ENCODE measurements around the gene RAPH1. TPM values are rescaled to one million over a fixed set of nuclear protein-coding genes. Genes with fewer than 3 reads are reported as not detected.
"Not testable (repeated sequence)": the region's sequence is repeated elsewhere in the genome, so short reads cannot be mapped to it uniquely, and the experiment has no call there.

Gene RAPH1
- total RNA-seq, 2 experiments from 2014 or later, result 0.16 to 1.1 TPM

DNA sequence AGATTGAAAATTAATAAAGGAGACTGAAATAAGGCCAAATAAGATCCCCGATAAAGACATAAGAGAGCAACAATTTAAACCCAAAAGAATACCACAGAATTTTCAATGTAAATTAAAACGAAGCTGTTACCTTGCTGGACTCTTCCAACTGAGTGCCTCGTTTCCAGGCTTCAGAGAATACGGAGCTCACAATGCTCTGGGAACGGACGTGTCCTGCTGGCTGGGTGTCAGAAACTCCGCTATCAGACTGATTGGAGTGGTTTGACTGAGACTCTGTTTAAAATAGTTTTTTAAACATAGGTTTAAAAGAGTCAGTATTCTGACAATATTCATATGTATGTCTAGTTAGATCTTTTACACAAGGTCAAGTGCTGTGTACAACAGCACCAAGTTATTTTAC is 90.4 kb downstream of the RAPH1 start:
- CTCF ChIA-PET, result no interaction called here
- DNase-seq (no peak), ATAC-seq (no peak)
- Mint-ChIP-seq H3K27ac (no peak overlapping the region), H3K9me3 (ENCODE audit: insufficient read depth) (no peaks in the 10 kb centered on the region), H3K27me3 (ENCODE audit: low read depth) (no peaks in the 10 kb centered on the region), H3K4me3 (no peak overlapping the region), H3K4me1 (ENCODE audit: low read depth) (peaks cover 11% of the 10 kb centered on the region), H3K36me3 (ENCODE audit: low read depth) (no peaks in the 10 kb centered on the region)
- POLR2A ChIA-PET, result no interaction called here

DNA sequence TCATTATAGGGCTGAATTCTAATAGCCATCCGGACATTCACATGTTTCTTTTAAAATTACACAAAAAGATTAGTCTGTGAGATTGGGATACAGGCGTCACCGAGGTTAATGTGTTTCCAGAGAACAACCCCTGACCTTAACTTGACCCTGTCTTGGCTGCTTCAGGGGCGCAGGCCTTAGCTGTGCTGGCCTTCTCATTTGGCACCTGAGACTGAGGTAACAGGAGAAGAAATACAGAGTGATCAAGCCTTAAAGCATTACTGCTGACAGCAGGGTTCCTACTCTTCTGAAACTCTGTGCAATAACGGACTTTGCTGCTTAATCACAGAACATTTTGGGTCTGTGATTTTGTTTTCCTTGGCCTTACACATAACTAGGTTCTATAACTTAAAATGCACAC is 92.6 kb downstream of the RAPH1 start:
- CTCF ChIA-PET, result interaction anchor here (0.8 to 1.4 kb wide), 2 partner anchors 12 to 373 kb away, joined by 3 read pairs; no protein-coding TSS in a partner anchor
- no peak overlapping the region for H3K27ac Mint-ChIP-seq
- DNase-seq (no peak), ATAC-seq (no peak)
- POLR2A ChIA-PET, result interaction anchor here (0.6 kb wide), 1 partner anchor 126 kb away, joined by 3 read pairs; no protein-coding TSS in a partner anchor
- no peaks in the 10 kb centered on the region for H3K36me3 Mint-ChIP-seq (ENCODE audit: low read depth)
- no peaks in the 10 kb centered on the region for H3K27me3 Mint-ChIP-seq (ENCODE audit: low read depth)
- H3K9me3 Mint-ChIP-seq (ENCODE audit: insufficient read depth), result no peaks in the 10 kb centered on the region
- H3K4me1 Mint-ChIP-seq (ENCODE audit: low read depth), result peaks cover 11% of the 10 kb centered on the region
- no peak overlapping the region for H3K4me3 Mint-ChIP-seq

DNA sequence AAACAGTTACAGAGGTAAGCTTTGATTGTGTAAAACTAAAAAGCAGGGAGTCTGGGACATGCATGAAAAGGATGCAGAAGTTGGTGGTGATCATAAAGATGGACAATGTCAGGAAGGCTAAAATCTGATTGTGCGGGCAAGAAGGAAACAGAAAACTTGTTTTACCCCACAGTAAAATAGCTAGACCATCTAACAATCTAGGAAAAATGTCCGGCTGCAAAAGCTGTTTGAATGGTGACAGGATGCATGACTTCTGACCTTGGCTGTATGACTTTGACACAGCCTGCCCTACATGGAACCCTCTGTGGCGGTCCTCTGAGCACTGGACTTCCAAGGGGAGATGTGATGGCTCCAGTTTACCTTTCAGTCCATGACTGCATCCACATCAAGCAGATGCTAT is 93.6 kb downstream of the RAPH1 start:
- ChIA-PET POLR2A (no interaction called here), CTCF (interaction anchor here (1.4 kb wide), 1 partner anchor 13 kb away, joined by 3 read pairs; no protein-coding TSS in a partner anchor)
- ATAC-seq (no peak), DNase-seq (no peak)
- Mint-ChIP-seq H3K27ac (no peak overlapping the region), H3K4me1 (ENCODE audit: low read depth) (peaks cover 10% of the 10 kb centered on the region), H3K36me3 (ENCODE audit: low read depth) (no peaks in the 10 kb centered on the region), H3K4me3 (no peak overlapping the region), H3K9me3 (ENCODE audit: insufficient read depth) (no peaks in the 10 kb centered on the region), H3K27me3 (ENCODE audit: low read depth) (no peaks in the 10 kb centered on the region)

DNA sequence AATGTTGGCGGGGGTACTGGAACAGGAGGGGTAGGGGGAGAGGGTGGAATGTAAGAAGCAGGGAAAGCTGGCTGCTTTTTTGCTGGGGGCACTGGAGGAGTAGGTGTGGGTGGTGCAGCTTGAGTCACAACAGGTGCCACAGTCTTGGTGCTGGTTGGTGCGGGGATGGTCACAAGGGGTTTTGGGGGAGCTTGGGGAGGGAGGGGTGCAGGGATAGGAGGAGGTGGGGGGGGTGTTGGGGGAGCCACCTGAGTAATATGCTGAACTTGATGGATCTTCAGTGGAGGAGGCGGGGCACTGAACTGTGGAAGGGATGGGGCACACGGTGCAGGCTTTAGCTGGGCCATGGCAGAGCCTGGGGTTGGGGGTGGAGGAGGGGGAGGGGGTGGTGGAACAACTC is 94.4 kb downstream of the RAPH1 start:
- H3K4me1 Mint-ChIP-seq (ENCODE audit: low read depth), result peaks cover 3% of the 10 kb centered on the region
- no peaks in the 10 kb centered on the region for H3K27me3 Mint-ChIP-seq (ENCODE audit: low read depth)
- POLR2A ChIA-PET, result interaction anchor here (0.7 kb wide), 1 partner anchor 208 kb away, joined by 6 read pairs; no protein-coding TSS in a partner anchor
- CTCF ChIA-PET, result interaction anchor here (1.4 to 2.1 kb wide), 2 partner anchors 13 to 14 kb away, joined by 3 to 6 read pairs; no protein-coding TSS in a partner anchor
- no peak overlapping the region for H3K4me3 Mint-ChIP-seq
- DNase-seq (no peak), ATAC-seq (no peak)
- H3K36me3 Mint-ChIP-seq (ENCODE audit: low read depth), result no peaks in the 10 kb centered on the region
- H3K9me3 Mint-ChIP-seq (ENCODE audit: insufficient read depth), result no peaks in the 10 kb centered on the region
- H3K27ac Mint-ChIP-seq, result no peak overlapping the region

DNA sequence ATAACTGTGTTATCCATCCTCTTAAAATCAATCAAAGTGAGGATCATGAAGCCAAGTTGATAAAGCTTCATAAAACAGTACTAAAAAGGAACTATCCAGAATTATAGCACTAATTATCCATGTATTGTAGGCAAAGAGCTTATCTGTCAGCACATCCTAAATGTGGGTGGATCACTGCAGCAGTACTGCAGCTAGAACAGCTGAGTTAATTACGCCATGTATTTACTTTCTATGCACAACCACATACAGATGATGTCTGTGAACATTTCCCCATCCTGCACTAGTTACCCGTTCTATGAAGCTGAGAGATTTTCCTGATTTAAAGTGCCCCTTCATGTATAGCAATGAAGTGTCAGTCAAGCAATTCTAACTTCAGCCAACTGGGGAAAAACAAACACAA is 96.6 kb downstream of the RAPH1 start:
- POLR2A ChIA-PET, result no interaction called here
- Mint-ChIP-seq H3K4me1 (ENCODE audit: low read depth) (no peaks in the 10 kb centered on the region), H3K27me3 (ENCODE audit: low read depth) (no peaks in the 10 kb centered on the region), H3K36me3 (ENCODE audit: low read depth) (no peaks in the 10 kb centered on the region), H3K9me3 (ENCODE audit: insufficient read depth) (no peaks in the 10 kb centered on the region), H3K4me3 (no peak overlapping the region), H3K27ac (no peak overlapping the region)
- DNase-seq, result no peak
- CTCF ChIA-PET, result interaction anchor here (2.1 kb wide), 1 partner anchor 15 kb away, joined by 6 read pairs; no protein-coding TSS in a partner anchor
- ATAC-seq, result no peak

DNA sequence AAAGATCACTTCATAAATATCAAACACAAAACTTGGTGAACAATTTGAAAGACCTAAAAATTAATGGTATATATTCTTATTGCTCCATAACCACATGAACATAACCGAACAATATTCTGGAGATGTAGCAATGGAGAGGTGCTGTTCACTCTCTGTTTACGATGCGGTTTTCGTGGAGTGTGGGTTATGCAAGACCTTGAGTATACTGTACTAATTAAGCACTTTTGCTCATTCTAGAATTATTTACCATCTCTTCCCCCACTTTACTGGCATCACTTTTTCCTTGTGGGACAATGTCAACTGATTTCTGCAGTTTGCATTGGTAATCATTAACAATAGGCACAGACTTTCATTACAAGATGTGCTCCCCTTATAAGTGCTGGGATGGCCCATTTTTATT is 97.6 kb downstream of the RAPH1 start:
- Mint-ChIP-seq H3K4me1 (ENCODE audit: low read depth) (no peaks in the 10 kb centered on the region), H3K9me3 (ENCODE audit: insufficient read depth) (no peaks in the 10 kb centered on the region), H3K36me3 (ENCODE audit: low read depth) (no peaks in the 10 kb centered on the region), H3K27ac (no peak overlapping the region), H3K27me3 (ENCODE audit: low read depth) (no peaks in the 10 kb centered on the region), H3K4me3 (no peak overlapping the region)
- CTCF ChIA-PET, result no interaction called here
- DNase-seq (no peak), ATAC-seq (no peak)
- POLR2A ChIA-PET, result no interaction called here

DNA sequence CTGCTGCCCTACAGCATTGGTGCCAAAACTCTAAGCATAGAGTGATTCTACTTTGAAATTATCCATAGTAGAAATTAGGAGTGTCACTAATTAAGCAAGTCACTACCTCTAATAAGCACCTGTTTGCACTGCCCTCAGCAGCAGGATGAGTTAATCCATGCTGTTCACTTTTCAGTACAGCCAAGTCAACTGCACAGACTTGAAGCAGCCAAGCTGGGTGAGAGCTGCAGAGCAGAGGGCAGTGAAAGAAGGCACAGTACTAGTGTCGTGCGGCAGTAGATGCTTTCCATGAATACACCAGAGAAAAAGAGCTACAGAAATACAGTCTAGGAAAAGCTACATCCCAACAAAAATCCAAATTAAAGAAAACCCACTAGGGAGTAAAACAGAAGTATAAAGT is 98.6 kb downstream of the RAPH1 start:
- Mint-ChIP-seq H3K27ac (no peak overlapping the region), H3K4me1 (ENCODE audit: low read depth) (no peaks in the 10 kb centered on the region), H3K27me3 (ENCODE audit: low read depth) (no peaks in the 10 kb centered on the region), H3K9me3 (ENCODE audit: insufficient read depth) (no peaks in the 10 kb centered on the region), H3K4me3 (no peak overlapping the region), H3K36me3 (ENCODE audit: low read depth) (no peaks in the 10 kb centered on the region)
- ChIA-PET CTCF (interaction anchor here (0.9 kb wide), 1 partner anchor 17 kb away, joined by 3 read pairs; no protein-coding TSS in a partner anchor), POLR2A (no interaction called here)
- no peak for ATAC-seq
- DNase-seq, result no peak

DNA sequence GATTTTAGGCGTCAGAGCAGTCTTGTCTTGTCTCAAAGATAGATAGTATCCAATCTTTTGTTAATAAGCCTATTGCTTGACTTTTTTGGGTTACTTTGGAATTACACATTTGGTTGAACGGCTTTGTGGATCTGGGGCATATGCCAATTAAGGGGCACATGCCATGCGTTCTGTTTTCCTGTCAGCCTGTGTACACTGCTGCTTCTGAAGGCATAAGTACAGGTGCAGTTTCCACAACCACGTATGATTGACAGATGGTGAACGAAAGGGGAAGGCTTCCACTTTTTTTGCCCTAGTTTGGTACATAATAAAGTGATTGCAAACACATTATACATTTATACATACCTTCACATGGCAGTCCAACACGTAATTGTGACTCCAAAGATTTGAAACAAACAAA is 102.3 kb downstream of the RAPH1 start:
- Mint-ChIP-seq H3K4me1 (ENCODE audit: low read depth) (no peaks in the 10 kb centered on the region), H3K36me3 (ENCODE audit: low read depth) (peaks cover under 1% of the 10 kb centered on the region), H3K27ac (no peak overlapping the region), H3K4me3 (no peak overlapping the region), H3K9me3 (ENCODE audit: insufficient read depth) (no peaks in the 10 kb centered on the region), H3K27me3 (ENCODE audit: low read depth) (no peaks in the 10 kb centered on the region)
- POLR2A ChIA-PET, result no interaction called here
- CTCF ChIA-PET, result interaction anchor here (1.6 kb wide), 1 partner anchor 382 kb away, joined by 3 read pairs; no protein-coding TSS in a partner anchor
- DNase-seq (no peak), ATAC-seq (no peak)

DNA sequence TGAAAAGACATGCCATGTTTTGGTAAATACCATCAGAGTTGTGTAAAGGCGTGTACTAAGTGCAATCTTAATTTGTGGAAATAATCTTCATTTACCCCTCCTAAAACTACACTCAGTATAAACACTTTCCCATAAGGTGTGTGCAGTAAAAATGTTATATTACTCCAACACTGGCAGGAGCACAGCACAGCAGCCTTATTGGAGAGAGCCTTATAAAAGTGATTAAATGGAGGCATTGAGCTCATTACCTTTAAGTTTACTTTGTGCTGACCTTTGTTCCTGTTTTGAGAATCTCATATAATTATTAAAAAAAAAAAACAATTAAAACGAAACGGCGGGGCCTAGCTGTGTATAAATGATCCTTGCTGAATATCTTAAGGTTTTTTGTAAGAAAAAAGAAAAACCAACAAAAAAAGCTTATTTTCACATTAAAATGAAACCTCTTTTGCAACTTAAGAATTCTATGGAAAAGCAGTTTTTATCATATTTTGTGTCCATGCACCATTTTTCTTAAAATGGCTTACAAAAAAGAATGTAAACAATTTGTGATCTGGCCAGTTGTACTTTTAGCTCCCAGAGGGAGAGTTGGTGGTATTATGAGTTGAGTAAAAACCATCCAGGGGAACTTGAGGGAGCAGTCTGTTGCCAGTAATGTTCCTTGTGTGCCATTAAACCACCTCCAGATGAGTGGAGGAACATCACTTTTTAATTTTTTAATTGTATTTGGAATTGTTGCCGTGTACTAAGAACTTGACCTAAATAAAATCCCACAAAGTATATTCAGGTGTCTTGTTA is 103.5 kb downstream of the RAPH1 start:
- Mint-ChIP-seq H3K27ac (no peak overlapping the region), H3K4me1 (ENCODE audit: low read depth) (no peaks in the 10 kb centered on the region), H3K27me3 (ENCODE audit: low read depth) (no peaks in the 10 kb centered on the region), H3K36me3 (ENCODE audit: low read depth) (peaks cover 8% of the 10 kb centered on the region), H3K9me3 (ENCODE audit: insufficient read depth) (no peaks in the 10 kb centered on the region), H3K4me3 (no peak overlapping the region)
- DNase-seq (no peak), ATAC-seq (no peak)
- ChIA-PET CTCF (interaction anchor here (0.7 to 1.6 kb wide), 3 partner anchors 23 to 538 kb away, joined by 3 read pairs; no protein-coding TSS in a partner anchor), POLR2A (no interaction called here)

DNA sequence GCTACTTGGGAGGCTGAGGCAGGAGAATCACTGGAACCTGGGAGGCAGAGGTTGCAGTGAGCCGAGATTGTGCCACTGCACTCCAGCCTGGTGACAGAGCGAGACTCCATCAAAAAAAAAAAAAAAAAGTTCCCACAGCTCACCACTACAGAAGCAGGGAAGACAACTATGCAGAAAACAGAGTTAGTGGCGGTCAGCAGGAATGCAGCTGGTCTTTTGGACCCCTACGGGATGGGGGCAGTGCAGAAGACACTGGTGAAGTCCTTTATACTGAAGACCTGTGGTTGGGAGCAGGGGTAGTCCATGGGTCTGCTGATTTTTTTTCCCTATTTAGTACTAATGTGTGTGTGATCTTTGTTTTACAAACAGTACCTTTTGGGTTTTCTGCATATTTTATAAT is 105.5 kb downstream of the RAPH1 start:
- POLR2A ChIA-PET; H3K27me3 Mint-ChIP-seq (ENCODE audit: low read depth); ATAC-seq; DNase-seq; H3K4me3 Mint-ChIP-seq; H3K4me1 Mint-ChIP-seq (ENCODE audit: low read depth); H3K27ac Mint-ChIP-seq; H3K36me3 Mint-ChIP-seq (ENCODE audit: low read depth); CTCF ChIA-PET; H3K9me3 Mint-ChIP-seq (ENCODE audit: insufficient read depth): not testable (repeated sequence)

DNA sequence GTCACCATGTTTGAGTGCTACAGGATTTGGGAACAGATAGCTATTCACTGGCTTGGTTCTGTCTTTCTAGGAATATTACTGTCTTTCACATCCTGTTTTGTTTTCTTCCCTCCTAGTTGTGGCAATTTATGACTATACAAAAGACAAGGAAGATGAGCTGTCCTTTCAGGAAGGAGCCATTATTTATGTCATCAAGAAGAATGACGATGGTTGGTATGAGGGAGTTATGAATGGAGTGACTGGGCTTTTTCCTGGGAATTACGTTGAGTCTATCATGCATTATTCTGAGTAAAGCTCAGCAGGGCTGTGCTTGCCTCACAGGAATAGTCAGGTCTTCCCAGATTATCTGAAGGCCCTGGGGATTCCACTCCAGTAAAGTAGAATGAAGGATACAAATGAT is 108.0 kb downstream of the RAPH1 start:
- Mint-ChIP-seq H3K36me3 (ENCODE audit: low read depth) (peaks cover 11% of the 10 kb centered on the region), H3K4me3 (no peak overlapping the region), H3K9me3 (ENCODE audit: insufficient read depth) (no peaks in the 10 kb centered on the region), H3K27ac (no peak overlapping the region), H3K4me1 (ENCODE audit: low read depth) (no peaks in the 10 kb centered on the region), H3K27me3 (ENCODE audit: low read depth) (no peaks in the 10 kb centered on the region)
- ChIA-PET CTCF (no interaction called here), POLR2A (no interaction called here)
- ATAC-seq (no peak), DNase-seq (no peak)

DNA sequence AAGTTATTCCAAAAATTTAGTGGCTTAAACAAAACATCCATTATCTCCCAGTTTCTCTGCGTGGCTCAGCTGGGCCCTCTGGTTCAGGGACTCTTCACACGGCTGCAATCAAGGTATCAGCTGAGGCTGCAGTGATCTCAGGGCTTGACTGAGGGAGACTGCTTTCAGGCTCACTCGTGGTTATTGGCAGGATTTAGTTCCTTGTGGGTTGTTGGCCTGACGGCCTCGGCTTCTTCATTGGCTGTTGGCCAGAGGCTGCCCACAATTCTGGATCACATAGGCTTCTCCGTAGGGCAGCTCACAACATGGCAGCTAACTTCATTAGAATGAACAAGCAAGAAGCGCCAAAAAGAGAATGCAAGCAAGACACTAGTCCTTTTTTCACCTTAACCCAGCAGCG is 116.8 kb downstream of the RAPH1 start:
- CTCF ChIA-PET, result interaction anchor here (1.2 kb wide), 1 partner anchor 35 kb away, joined by 3 read pairs; no protein-coding TSS in a partner anchor
- no peak overlapping the region for H3K4me3 Mint-ChIP-seq
- ATAC-seq, result no peak

More for the DNA sequence above, 116.8 kb downstream of the RAPH1 start:
- Mint-ChIP-seq H3K27me3 (ENCODE audit: low read depth) (no peaks in the 10 kb centered on the region), H3K36me3 (ENCODE audit: low read depth) (peaks cover 27% of the 10 kb centered on the region), H3K4me1 (ENCODE audit: low read depth) (no peaks in the 10 kb centered on the region), H3K9me3 (ENCODE audit: insufficient read depth) (no peaks in the 10 kb centered on the region), H3K27ac (no peak overlapping the region)
- DNase-seq, result no peak
- POLR2A ChIA-PET, result interaction anchor here (0.5 kb wide), 1 partner anchor 1673 kb away, joined by 3 read pairs; no protein-coding TSS in a partner anchor
